Measurements from ENCODE around the gene WNK1.
A peak's percentile ranks its signal among the peaks of the same experiment; 100 is the strongest.
"Not testable (repeated sequence)": the region's sequence is repeated elsewhere in the genome, so short reads cannot be mapped to it uniquely, and the experiment has no call there.

Gene WNK1

DNA sequence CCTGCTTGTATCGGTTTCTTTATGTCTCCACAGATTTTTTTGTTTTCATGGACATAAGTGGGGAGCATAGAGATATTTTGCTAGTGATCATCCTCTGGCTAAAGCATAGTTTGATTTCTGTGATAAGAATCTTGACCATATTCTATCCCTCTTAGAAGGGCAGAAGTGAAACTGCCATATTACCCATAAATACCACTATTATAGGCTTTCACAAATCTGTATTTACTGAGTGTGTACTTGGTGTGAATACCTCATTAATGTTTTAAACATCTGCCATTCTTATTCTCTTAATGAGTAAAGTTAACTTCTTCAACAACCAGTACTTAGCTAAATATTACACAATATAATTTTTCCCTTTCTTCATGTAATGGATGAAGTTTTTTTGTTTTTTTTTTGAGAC lies 16.1 kb downstream of the WNK1 start:
- Histone ChIP-seq H3K27me3 (ENCODE audit: insufficient read depth, low read length) (no peaks in the 10 kb centered on the region), H3K9me3 (ENCODE audit: insufficient read depth, low read depth, low read length) (no peaks in the 10 kb centered on the region), H3K9ac (ENCODE audit: low read depth, low read length) (no peak overlapping the region), H3K27ac (ENCODE audit: low read depth, low read length) (no peak overlapping the region), H3K4me1 (ENCODE audit: insufficient read depth, low read length) (peaks cover 2% of the 10 kb centered on the region; the same call in 1 of the 2 replicates), H3K4me3 (ENCODE audit: low read length) (no peak overlapping the region), H3K36me3 (ENCODE audit: insufficient read depth, low read length) (no peaks in the 10 kb centered on the region)
- 100% methylated on average over 1 of the region's 1 CpG for WGBS

DNA sequence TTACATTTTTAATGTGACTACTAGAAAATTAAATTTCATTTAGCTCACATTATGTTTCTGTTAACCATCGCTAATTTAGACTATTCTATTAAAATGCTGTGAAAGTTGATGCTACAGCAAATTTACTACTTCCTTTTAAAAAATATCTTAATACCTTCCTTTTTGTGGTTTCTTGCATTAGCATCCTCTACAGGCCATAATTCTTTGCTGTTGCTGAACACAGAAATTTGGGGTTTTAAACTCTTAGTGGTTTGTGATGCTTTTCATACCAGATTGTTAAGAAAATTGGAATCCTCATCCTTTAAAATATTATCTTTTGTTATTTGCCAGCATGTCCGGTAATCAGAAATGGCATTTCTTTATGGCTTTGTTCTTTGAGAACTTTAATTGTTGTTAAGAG lies 18.1 kb downstream of the WNK1 start:
- Histone ChIP-seq H3K4me1 (ENCODE audit: insufficient read depth, low read length) (peaks cover 12% of the 10 kb centered on the region), H3K9me3 (ENCODE audit: insufficient read depth, low read depth, low read length) (no peaks in the 10 kb centered on the region), H3K4me3 (ENCODE audit: low read length) (no peak overlapping the region), H3K27me3 (ENCODE audit: insufficient read depth, low read length) (no peaks in the 10 kb centered on the region), H3K36me3 (ENCODE audit: insufficient read depth, low read length) (no peaks in the 10 kb centered on the region), H3K27ac (ENCODE audit: low read depth, low read length) (no peak overlapping the region), H3K9ac (ENCODE audit: low read depth, low read length) (no peak overlapping the region)
- WGBS, result 83% methylated on average over 1 of the region's 2 CpGs

DNA sequence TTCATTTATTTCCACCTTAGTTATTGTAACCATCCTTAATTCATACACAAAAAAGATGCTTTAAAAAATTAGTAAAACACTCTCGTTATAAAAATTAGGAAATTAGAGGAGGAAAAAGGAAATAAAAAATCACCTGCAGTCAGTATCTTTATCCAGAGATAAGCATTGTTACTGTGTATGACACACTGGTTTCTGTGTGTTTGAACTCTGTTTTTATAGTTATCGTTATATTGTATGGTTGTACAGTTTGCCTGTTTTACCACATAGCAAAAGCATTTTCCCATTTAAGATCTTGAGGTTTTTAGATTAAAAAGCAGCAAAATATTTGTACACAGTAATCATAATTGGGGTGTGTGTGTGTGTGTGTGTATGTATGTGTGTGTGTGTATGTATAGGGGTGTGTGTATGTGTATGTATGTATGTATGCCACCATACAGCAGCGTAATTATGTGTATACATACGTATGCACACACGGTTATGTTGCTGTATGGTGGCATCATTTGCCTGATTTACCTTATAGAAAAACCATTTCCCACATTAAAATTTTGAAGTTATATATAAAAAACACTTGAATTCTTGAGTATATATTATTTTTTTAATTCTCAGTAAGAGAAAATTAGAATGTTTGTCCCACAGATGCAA lies 19.8 kb downstream of the WNK1 start:
- H3K4me1 ChIP-seq (ENCODE audit: insufficient read depth, low read length), result peaks cover 12% of the 10 kb centered on the region
- WGBS, result 98% methylated on average over 5 of the region's 5 CpGs
- H3K27ac ChIP-seq (ENCODE audit: low read depth, low read length), result no peak overlapping the region

DNA sequence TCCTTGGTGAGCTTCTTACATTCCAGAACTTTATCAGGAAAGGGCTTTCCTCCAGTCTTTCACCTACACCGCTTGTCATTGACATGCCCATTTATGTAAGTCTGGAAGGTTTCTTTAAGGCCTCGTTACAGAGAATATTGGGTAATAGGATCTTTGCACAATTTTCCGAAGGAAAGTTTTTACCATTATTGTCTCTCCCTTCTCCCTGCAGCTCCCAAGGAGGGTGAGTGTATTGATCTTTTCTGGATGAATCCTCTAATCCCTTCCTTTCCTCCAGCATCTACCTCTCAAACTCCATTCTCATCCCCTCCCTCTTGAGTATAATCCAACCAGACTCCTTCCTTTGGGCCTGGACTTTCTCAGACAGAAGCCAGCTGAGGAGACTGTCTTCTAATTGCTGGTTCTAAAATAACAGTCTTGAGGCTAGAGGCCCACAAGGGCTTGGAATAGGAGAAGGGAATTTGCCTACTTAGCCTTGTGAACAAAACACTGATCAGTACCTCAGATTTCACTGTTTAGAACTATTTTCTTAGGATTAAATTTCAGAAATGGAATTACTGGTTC lies 21.8 kb downstream of the WNK1 start:
- no peaks in the 10 kb centered on the region for H3K9me3 ChIP-seq (ENCODE audit: insufficient read depth, low read depth, low read length)
- H3K36me3 ChIP-seq (ENCODE audit: insufficient read depth, low read length), result no peaks in the 10 kb centered on the region
- H3K4me3 ChIP-seq (ENCODE audit: low read length), result no peak overlapping the region
- peaks cover 12% of the 10 kb centered on the region for H3K4me1 ChIP-seq (ENCODE audit: insufficient read depth, low read length)
- 85% methylated on average over 3 of the region's 3 CpGs for WGBS
- no peaks in the 10 kb centered on the region for H3K27me3 ChIP-seq (ENCODE audit: insufficient read depth, low read length)
- 0 out of 2 replicates have a peak overlapping the region, but pooled peaks have one; percentile 13 for H3K27ac ChIP-seq (ENCODE audit: low read depth, low read length)
- H3K9ac ChIP-seq (ENCODE audit: low read depth, low read length), result no peak overlapping the region

More for the DNA sequence above, 19.8 kb downstream of the WNK1 start:
- no peak overlapping the region for H3K9ac ChIP-seq (ENCODE audit: low read depth, low read length)
- H3K36me3 ChIP-seq (ENCODE audit: insufficient read depth, low read length), result no peaks in the 10 kb centered on the region
- no peak overlapping the region for H3K4me3 ChIP-seq (ENCODE audit: low read length)
- H3K27me3 ChIP-seq (ENCODE audit: insufficient read depth, low read length), result no peaks in the 10 kb centered on the region
- no peaks in the 10 kb centered on the region for H3K9me3 ChIP-seq (ENCODE audit: insufficient read depth, low read depth, low read length)

GRCh38 chr12:775973-776771 lies 23.8 kb downstream of the WNK1 start:
- H3K36me3 ChIP-seq (ENCODE audit: insufficient read depth, low read length); H3K27ac ChIP-seq (ENCODE audit: low read depth, low read length); H3K9ac ChIP-seq (ENCODE audit: low read depth, low read length); H3K4me3 ChIP-seq (ENCODE audit: low read length); H3K27me3 ChIP-seq (ENCODE audit: insufficient read depth, low read length); H3K9me3 ChIP-seq (ENCODE audit: insufficient read depth, low read depth, low read length): not testable (repeated sequence)
- 95% methylated on average over 15 of the region's 15 CpGs for WGBS
- peaks cover 18% of the 10 kb centered on the region for H3K4me1 ChIP-seq (ENCODE audit: insufficient read depth, low read length)

- peaks cover 18% of the 10 kb centered on the region for H3K4me1 ChIP-seq (ENCODE audit: insufficient read depth, low read length)
- not testable (repeated sequence) for H3K27me3 ChIP-seq (ENCODE audit: insufficient read depth, low read length); H3K4me3 ChIP-seq (ENCODE audit: low read length); H3K36me3 ChIP-seq (ENCODE audit: insufficient read depth, low read length); H3K9ac ChIP-seq (ENCODE audit: low read depth, low read length); H3K9me3 ChIP-seq (ENCODE audit: insufficient read depth, low read depth, low read length); H3K27ac ChIP-seq (ENCODE audit: low read depth, low read length)
- WGBS, result 97% methylated on average over 5 of the region's 5 CpGs
These were observed 24.5 kb downstream of the WNK1 start for GRCh38 chr12:776772-777373.

DNA sequence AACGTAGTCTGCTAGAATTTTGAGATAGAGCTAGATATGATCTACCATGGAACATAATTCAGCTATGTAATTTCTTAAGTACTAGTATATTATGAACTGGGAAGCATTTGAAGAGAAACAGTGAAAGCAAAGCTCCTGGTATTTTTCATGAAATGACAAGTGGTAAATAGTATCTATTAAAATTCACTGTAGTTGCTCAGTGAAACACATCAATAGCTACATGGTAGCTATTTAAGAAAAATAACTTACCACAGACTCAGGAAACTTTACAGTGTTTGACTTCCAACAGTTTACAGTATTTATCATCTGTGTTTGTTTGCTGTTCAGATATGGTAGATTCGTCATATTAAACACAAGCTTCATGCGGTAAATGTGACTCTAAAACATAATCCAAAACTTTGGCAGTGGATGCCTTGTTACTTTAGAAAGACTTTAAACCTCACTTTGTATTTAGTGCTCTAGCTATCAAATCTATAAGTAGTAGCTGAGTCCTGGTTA lies 25.2 kb downstream of the WNK1 start:
- H3K27ac ChIP-seq (ENCODE audit: low read depth, low read length), result no peak overlapping the region
- no peaks in the 10 kb centered on the region for H3K9me3 ChIP-seq (ENCODE audit: insufficient read depth, low read depth, low read length)
- WGBS, result 95% methylated on average over 3 of the region's 3 CpGs
- no peaks in the 10 kb centered on the region for H3K36me3 ChIP-seq (ENCODE audit: insufficient read depth, low read length)
- H3K4me3 ChIP-seq (ENCODE audit: low read length), result no peak overlapping the region
- H3K9ac ChIP-seq (ENCODE audit: low read depth, low read length), result no peak overlapping the region
- no peaks in the 10 kb centered on the region for H3K27me3 ChIP-seq (ENCODE audit: insufficient read depth, low read length)
- peaks cover 18% of the 10 kb centered on the region for H3K4me1 ChIP-seq (ENCODE audit: insufficient read depth, low read length)

GRCh38 chr12:778615-779014 lies 26.2 kb downstream of the WNK1 start:
- WGBS, result 97% methylated on average over 4 of the region's 6 CpGs
- Histone ChIP-seq H3K4me1 (ENCODE audit: insufficient read depth, low read length) (peaks cover 14% of the 10 kb centered on the region), H3K27ac (ENCODE audit: low read depth, low read length) (no peak overlapping the region), H3K9me3 (ENCODE audit: insufficient read depth, low read depth, low read length) (no peaks in the 10 kb centered on the region), H3K4me3 (ENCODE audit: low read length) (no peak overlapping the region), H3K27me3 (ENCODE audit: insufficient read depth, low read length) (no peaks in the 10 kb centered on the region), H3K9ac (ENCODE audit: low read depth, low read length) (no peak overlapping the region), H3K36me3 (ENCODE audit: insufficient read depth, low read length) (no peaks in the 10 kb centered on the region)

GRCh38 chr12:779745-780734 lies 27.7 kb downstream of the WNK1 start:
- 85% methylated on average over 3 of the region's 4 CpGs for WGBS
- H3K27ac ChIP-seq (ENCODE audit: low read depth, low read length), result no peak overlapping the region
- H3K4me1 ChIP-seq (ENCODE audit: insufficient read depth, low read length), result peaks cover 6% of the 10 kb centered on the region; the same call in 1 of the 2 replicates
- H3K9me3 ChIP-seq (ENCODE audit: insufficient read depth, low read depth, low read length), result no peaks in the 10 kb centered on the region
- no peak overlapping the region for H3K4me3 ChIP-seq (ENCODE audit: low read length)
- no peak overlapping the region for H3K9ac ChIP-seq (ENCODE audit: low read depth, low read length)
- no peaks in the 10 kb centered on the region for H3K36me3 ChIP-seq (ENCODE audit: insufficient read depth, low read length)
- no peaks in the 10 kb centered on the region for H3K27me3 ChIP-seq (ENCODE audit: insufficient read depth, low read length)

- no peaks in the 10 kb centered on the region for H3K27me3 ChIP-seq (ENCODE audit: insufficient read depth, low read length)
- H3K4me3 ChIP-seq (ENCODE audit: low read length), result no peak overlapping the region
- WGBS, result 93% methylated on average over 2 of the region's 2 CpGs
- no peaks in the 10 kb centered on the region for H3K9me3 ChIP-seq (ENCODE audit: insufficient read depth, low read depth, low read length)
- H3K36me3 ChIP-seq (ENCODE audit: insufficient read depth, low read length), result no peaks in the 10 kb centered on the region
- peaks cover 6% of the 10 kb centered on the region; the same call in 1 of the 2 replicates for H3K4me1 ChIP-seq (ENCODE audit: insufficient read depth, low read length)
- no peak overlapping the region for H3K9ac ChIP-seq (ENCODE audit: low read depth, low read length)
- H3K27ac ChIP-seq (ENCODE audit: low read depth, low read length), result no peak overlapping the region
These were observed 28.5 kb downstream of the WNK1 start for GRCh38 chr12:780750-781379.
